H1 (cell line): Measurements from ENCODE around the gene EBF3. TPM values are rescaled to one million over a fixed set of nuclear protein-coding genes. Genes with fewer than 3 reads are reported as not detected.

Experiments
- CTCF ChIA-PET: fragments of 300-600 bp; sonication (Branson Sonifier 250); formaldehyde crosslinking; loops from one replicate; lab custom pipeline; 2021; ENCODE audit not compliant: partially characterized antibody; lab: Charles Lee
- POLR2A ChIA-PET: fragments of 300-600 bp; sonication (Branson Sonifier 250); formaldehyde crosslinking; loops from one replicate; lab custom pipeline; 2021; ENCODE audit warnings: inconsistent platforms; ENCODE audit not compliant: partially characterized antibody; lab: Charles Lee
- DNase-seq, 2 experiments: peaks; one replicate each; pipeline versions ENCODE4 v3.0.0 to v3.0.0-alpha.2; 2010 to 2022; ENCODE audit warnings: low spot score in 2 of 2, low read depth in 1 of 2, mixed read lengths in 1 of 2
- FAIRE-seq: peaks from 2 replicates; lab custom pipeline; 2011; peaks lifted over from hg19 to GRCh38; lab: Jason Lieb, UNC
- H2AFZ ChIP-seq: 2 replicates; pipeline ENCODE4 v1.8.1; 2012; ENCODE audit warnings: low read length, inconsistent platforms
- H2AK5ac ChIP-seq: 2 replicates; pipeline ENCODE4 v1.6.1; 2013; ENCODE audit warnings: low read depth, low read length
- H2BK120ac ChIP-seq: replicated peaks from 2 replicates; pipeline ENCODE3; 2013; ENCODE audit warnings: low read depth, low read length, inconsistent platforms
- H2BK12ac ChIP-seq: 2 replicates; pipeline ENCODE4 v1.6.1; 2013; ENCODE audit warnings: low read depth, low read length
- H2BK15ac ChIP-seq: 2 replicates; pipeline ENCODE4 v1.6.1; 2013; ENCODE audit warnings: low read length
- H2BK20ac ChIP-seq: 2 replicates; pipeline ENCODE4 v1.6.1; 2013; ENCODE audit warnings: low read length
- H2BK5ac ChIP-seq: 2 replicates; pipeline ENCODE4 v1.6.1; 2013; ENCODE audit warnings: low read depth, low read length
- H3K14ac ChIP-seq: 2 replicates; pipeline ENCODE4 v1.6.1; 2013; ENCODE audit warnings: inconsistent platforms; ENCODE audit not compliant: insufficient read length
- H3K18ac ChIP-seq: 2 replicates; pipeline ENCODE4 v1.6.1; 2013; ENCODE audit warnings: low read length; ENCODE audit errors: extremely low read depth
- H3K23ac ChIP-seq: 2 replicates; pipeline ENCODE4 v1.6.1; 2013; ENCODE audit warnings: inconsistent platforms; ENCODE audit not compliant: insufficient read length
- H3K23me2 ChIP-seq: 2 replicates; pipeline ENCODE4 v1.6.1; 2013; ENCODE audit warnings: low read depth, low read length
- H3K27ac ChIP-seq: 2 replicates; pipeline ENCODE4 v1.6.1; 2011; ENCODE audit warnings: low read depth, low read length, inconsistent platforms
- H3K27me3 ChIP-seq, 4 experiments: replicated peaks in 1 of 4; 1 replicate in 1 of 4; 2 replicates in 3 of 4; pipeline versions ENCODE4 v1.6.1 to v1.8.1; 2011 to 2013; ENCODE audit warnings: low read length in 3 of 4, mild to moderate bottlenecking in 3 of 4, inconsistent platforms in 2 of 4, mixed read lengths in 2 of 4, moderate library complexity in 1 of 4; ENCODE audit not compliant: control insufficient read depth in 3 of 4, insufficient read depth in 3 of 4; ENCODE audit errors: extremely low read depth in 1 of 4
- H3K36me3 ChIP-seq, 4 experiments: 2 replicates each; pipeline versions ENCODE4 v1.6.1 to v1.8.1; 2011 to 2013; ENCODE audit warnings: mild to moderate bottlenecking in 4 of 4, low read length in 3 of 4, moderate library complexity in 2 of 4, control low read depth in 1 of 4, inconsistent platforms in 1 of 4; ENCODE audit not compliant: insufficient read depth in 4 of 4, control insufficient read depth in 2 of 4
- H3K4ac ChIP-seq: replicated peaks from 2 replicates; pipeline ENCODE3; 2013; ENCODE audit warnings: low read length, low read depth, mixed read lengths, inconsistent platforms; ENCODE audit not compliant: insufficient read length
- H3K4me1 ChIP-seq, 4 experiments: replicated peaks in 1 of 4; 1 replicate in 1 of 4; 2 replicates in 3 of 4; pipeline versions ENCODE4 v1.6.1 to v1.8.1; 2011 to 2013; ENCODE audit warnings: low read length in 3 of 4, inconsistent platforms in 2 of 4, mixed read lengths in 1 of 4; ENCODE audit not compliant: insufficient read depth in 4 of 4, control insufficient read depth in 3 of 4
- H3K4me2 ChIP-seq, 2 experiments: 2 replicates each; pipeline versions ENCODE4 v1.6.1 to v1.8.1; 2011 to 2013; ENCODE audit warnings: low read depth in 2 of 2, low read length in 2 of 2, control low read depth in 1 of 2, inconsistent platforms in 1 of 2, mild to moderate bottlenecking in 1 of 2; ENCODE audit not compliant: insufficient read depth in 1 of 2
- H3K4me3 ChIP-seq, 4 experiments: fragments of 200-600, 300-600 bp in 1 of 4; sonication (generic), shearing (Covaris generic), sonication (Bioruptor Twin) in 1 of 4; 2 replicates each; pipeline versions ENCODE4 v1.5.1 to v1.8.1; 2011 to 2016; ENCODE audit warnings: low read length in 4 of 4, low read depth in 3 of 4, control low read depth in 2 of 4, inconsistent platforms in 2 of 4, mild to moderate bottlenecking in 2 of 4, mixed read lengths in 1 of 4, moderate library complexity in 1 of 4; ENCODE audit not compliant: insufficient read depth in 2 of 4; ENCODE audit errors: extremely low read depth in 1 of 4
- H3K56ac ChIP-seq: replicated peaks from 2 replicates; pipeline ENCODE3; 2013; ENCODE audit warnings: low read depth, mild to moderate bottlenecking, mixed read lengths, low read length, inconsistent platforms; ENCODE audit not compliant: insufficient read length
- H3K79me1 ChIP-seq: 2 replicates; pipeline ENCODE4 v1.6.1; 2013; ENCODE audit warnings: low read depth, low read length, control low read depth
- H3K79me2 ChIP-seq, 2 experiments: 2 replicates each; pipeline versions ENCODE4 v1.6.1 to v1.8.1; 2012 to 2013; ENCODE audit warnings: low read length in 2 of 2, mild to moderate bottlenecking in 2 of 2, inconsistent platforms in 1 of 2; ENCODE audit not compliant: insufficient read depth in 2 of 2, control insufficient read depth in 1 of 2
- H3K9ac ChIP-seq, 4 experiments: replicated peaks in 1 of 4; 1 replicate in 1 of 4; 2 replicates in 3 of 4; pipeline versions ENCODE4 v1.6.1 to v1.8.1; 2011 to 2013; ENCODE audit warnings: low read depth in 3 of 4, low read length in 3 of 4, control low read depth in 2 of 4, mild to moderate bottlenecking in 2 of 4, moderate library complexity in 2 of 4, inconsistent platforms in 1 of 4; ENCODE audit errors: extremely low read depth in 1 of 4
- H3K9me3 ChIP-seq, 2 experiments: 2 replicates each; pipeline versions ENCODE4 v1.6.1 to v1.8.1; 2012 to 2013; ENCODE audit warnings: mild to moderate bottlenecking in 2 of 2, moderate library complexity in 2 of 2, control low read depth in 1 of 2, inconsistent platforms in 1 of 2, low read depth in 1 of 2, low read length in 1 of 2, mixed read lengths in 1 of 2; ENCODE audit not compliant: insufficient read depth in 2 of 2
- H4K20me1 ChIP-seq, 2 experiments: replicated peaks in 1 of 2; 2 replicates each; pipeline versions ENCODE3 to v1.8.1; 2011 to 2013; ENCODE audit warnings: inconsistent platforms in 2 of 2, low read length in 2 of 2, mild to moderate bottlenecking in 1 of 2; ENCODE audit not compliant: insufficient read depth in 2 of 2, control insufficient read depth in 1 of 2
- H4K5ac ChIP-seq: 2 replicates; pipeline ENCODE4 v1.6.1; 2013; ENCODE audit warnings: low read length, low read depth, mixed read lengths, inconsistent platforms; ENCODE audit not compliant: insufficient read length
- H4K8ac ChIP-seq: 2 replicates; pipeline ENCODE4 v1.8.0; 2013; ENCODE audit warnings: mild to moderate bottlenecking, moderate library complexity, low read length, inconsistent platforms; ENCODE audit not compliant: insufficient read depth; ENCODE audit errors: extremely low read depth
- H4K91ac ChIP-seq: replicated peaks from 2 replicates; pipeline ENCODE3; 2013; ENCODE audit warnings: low read length, mixed read lengths, inconsistent platforms; ENCODE audit not compliant: insufficient read length
- CTBP2 ChIP-seq: IDR thresholded peaks from 2 replicates; pipeline ENCODE4 v1.7.0; 2011; ENCODE audit warnings: borderline replicate concordance, mild to moderate bottlenecking, moderate library complexity, mixed read lengths, low read length; ENCODE audit not compliant: insufficient read depth, insufficient read length
- NANOG ChIP-seq: IDR thresholded peaks from 2 replicates; pipeline ENCODE4 v1.6.1; 2011; ENCODE audit warnings: low read length, low read depth, mild to moderate bottlenecking, inconsistent platforms; ENCODE audit not compliant: insufficient read depth, poor library complexity, severe bottlenecking
- SP4 ChIP-seq: IDR thresholded peaks from 2 replicates; pipeline ENCODE4 v1.6.1; 2012; ENCODE audit warnings: low read length, inconsistent platforms
- WGBS, 2 experiments: shearing (Covaris generic) in 1 of 2; methylation state at CpG; one replicate each; pipeline versions ENCODE4 v1.1.6 to v1.1.7; 2013 to 2015; ENCODE audit warnings: low lambda C conversion rate in 2 of 2, mixed read lengths in 2 of 2, inconsistent platforms in 1 of 2, low coverage in 1 of 2, missing lambda C conversion rate in 1 of 2; ENCODE audit not compliant: insufficient replicate concordance in 2 of 2, insufficient coverage in 1 of 2, insufficient read length in 1 of 2; ENCODE audit errors: extremely low coverage in 1 of 2, missing lambda C conversion rate in 1 of 2; 5-methylcytosine and 5-hydroxymethylcytosine counted together
- polyA plus RNA-seq, 7 experiments: library from polyadenylated mRNA; depleted of rRNA in 3 of 7; stranded (reverse) in 5 of 7; unstranded in 2 of 7; fragments of >200 nt in 5 of 7; fragments of 200-250 nt in 2 of 7; gene quantifications; 1 replicate in 5 of 7; 2 replicates in 1 of 7; 4 replicates in 1 of 7; pipeline versions ENCODE4 v1.2.1 to v1.2.3, GENCODE V29; 2011 to 2013; ENCODE audit warnings: missing spikeins in 2 of 7, mixed read lengths in 2 of 7
- total RNA-seq: library from RNA; stranded (reverse); fragmentation: NEBNext Ultra II Directional; extraction: Animal tissue kit (Norgen Biotek cat#: 25700); gene quantifications from 2 replicates; pipeline ENCODE4 v1.2.1, GENCODE V29; 2021
- TF ChIP-seq, protein P1 (sequence below): IDR thresholded peaks from 2 replicates; pipeline ENCODE4 v1.6.1; 2012; ENCODE audit warnings: inconsistent platforms

Gene EBF3
- total and polyA plus RNA-seq, 2 of the 8 experiments (the other 6 are each of a cell fraction or from before 2014, with no cell fraction given): 0.08 to 0.26 TPM

DNA sequence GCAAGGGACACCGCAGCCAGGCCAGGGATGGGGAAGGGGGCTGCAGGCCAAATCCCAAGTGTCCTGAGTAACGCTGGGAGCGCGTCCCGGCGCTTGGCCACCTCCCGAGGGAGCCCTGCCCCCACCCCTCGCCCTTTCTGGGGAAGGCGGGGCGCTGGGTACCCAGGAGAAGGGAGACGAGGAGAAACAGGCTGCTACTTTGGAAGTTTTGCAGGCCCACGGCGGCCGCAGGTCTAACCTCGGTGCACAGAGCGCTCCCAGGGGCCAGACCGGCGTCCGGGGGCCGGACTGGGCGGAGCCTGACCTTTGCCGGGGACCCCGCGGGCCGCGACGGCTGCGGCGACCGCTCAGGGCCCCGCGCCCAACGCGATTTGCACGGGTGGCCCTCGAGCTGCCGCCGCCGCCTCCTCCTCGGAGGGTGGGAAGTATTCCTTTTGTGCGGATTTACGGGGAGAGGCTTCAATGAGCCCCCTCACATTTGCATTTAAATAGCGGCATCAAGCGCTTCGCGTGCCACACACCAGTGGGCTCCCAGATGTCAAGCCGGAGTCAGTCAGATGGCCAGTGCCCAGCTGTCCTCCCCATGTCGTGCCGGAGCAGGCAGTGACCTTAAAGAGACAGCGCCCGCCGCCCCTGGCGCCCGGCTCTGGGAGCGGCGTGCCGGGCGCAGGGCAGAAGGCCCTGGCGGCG is 3.0 kb upstream of the EBF3 start:
- Histone ChIP-seq H4K91ac (no peak overlapping the region), H3K56ac (no peak overlapping the region), H3K4me1 (peaks cover 3 to 35% (median 24%) of the 10 kb centered on the region in 4 experiments), H2BK12ac (no peak overlapping the region), H3K27me3 (peaks cover 79 to 96% (median 89%) of the 10 kb centered on the region in 4 experiments), H3K27ac (no peak overlapping the region), H3K4me3 (peak overlapping the region in 2 of 4 experiments; percentile 5 to 55; a peak in 2 of 8 replicates), H2BK5ac (no peak overlapping the region), H4K20me1 (peaks cover 18 to 28% of the 10 kb centered on the region in 2 experiments), H3K4me2 (peak overlapping the region; percentile 62 to 75), H3K4ac (no peak overlapping the region), H3K23me2 (peaks cover 30% of the 10 kb centered on the region; the same call in 1 of the 2 replicates), H3K79me2 (no peaks in the 10 kb centered on the region), H3K9me3 (no peaks in the 10 kb centered on the region), H3K9ac (no peak overlapping the region), H2BK20ac (no peak overlapping the region), H2BK15ac (no peak overlapping the region), H3K79me1 (no peaks in the 10 kb centered on the region), H3K18ac (no peak overlapping the region), H3K36me3 (peaks cover 0 to 10% (median 0%) of the 10 kb centered on the region in 4 experiments; a peak in 1 of 8 replicates), H4K5ac (no peak overlapping the region), H2AFZ (no peak overlapping the region), H3K23ac (no peak overlapping the region), H3K14ac (no peak overlapping the region), H4K8ac (no peak overlapping the region), H2BK120ac (no peak overlapping the region), H2AK5ac (no peak overlapping the region)
- ChIA-PET CTCF (no interaction called here), POLR2A (interaction anchor here (1.1 kb wide), 1 partner anchor 11 kb away, joined by 3 read pairs; no protein-coding TSS in a partner anchor)
- DNase-seq (peak in 1 of 2 experiments; percentile 84), FAIRE-seq (no peak)
- TF ChIP-seq CTBP2: peak; percentile 28
- TF ChIP-seq, protein P1, sequence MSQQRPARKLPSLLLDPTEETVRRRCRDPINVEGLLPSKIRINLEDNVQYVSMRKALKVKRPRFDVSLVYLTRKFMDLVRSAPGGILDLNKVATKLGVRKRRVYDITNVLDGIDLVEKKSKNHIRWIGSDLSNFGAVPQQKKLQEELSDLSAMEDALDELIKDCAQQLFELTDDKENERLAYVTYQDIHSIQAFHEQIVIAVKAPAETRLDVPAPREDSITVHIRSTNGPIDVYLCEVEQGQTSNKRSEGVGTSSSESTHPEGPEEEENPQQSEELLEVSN: peak; percentile 42; the same call in 1 of the 2 replicates
- no peak for TF ChIP-seq NANOG
- no peak for TF ChIP-seq SP4
- WGBS, 2 experiments: 1% methylated on average over 54 of the region's 60 CpGs; no CpG with 5 or more reads in 1 of the 2 experiments
